ENCODE measurements around the gene ARHGAP6.

- TF ChIP-seq ADNP (tag; IDR thresholded peaks at IDR 0.05) (0 out of 2 replicates have a peak, but pooled peaks have one; percentile 22), MAZ (CRISPR knock-in tag; conservative IDR thresholded peaks at IDR 0.05 in 1 of 2, IDR thresholded peaks at IDR 0.05 in 1 of 2) (no peak), ZNF644 (tag; IDR thresholded peaks at IDR 0.05; ENCODE audit: low read depth) (no peak), U2AF1 (optimal IDR thresholded peaks at IDR 0.05; ENCODE audit: low read depth, low read length) (no peak), TAF1 (IDR thresholded peaks at IDR 0.05; ENCODE audit: control insufficient read depth, extremely low read depth, insufficient read depth, low read length, severe bottlenecking) (no peak), MCM7 (IDR thresholded peaks at IDR 0.05) (no peak)
Measured at GRCh38 chrX:11397680-11398079, 268.0 kb downstream of the ARHGAP6 start.
